Mammary epithelial cell (primary cell): Measurements from ENCODE around the gene LGALS1.

Experiments
- CTCF ChIP-seq, 2 donors: IDR thresholded peaks in 1 of 2; conservative IDR thresholded peaks in 1 of 2; 2 replicates each; pipeline ENCODE4 v1.5.1; 2011 to 2012; ENCODE audit warnings: inconsistent platforms in 2 of 2, low read length in 2 of 2, mild to moderate bottlenecking in 2 of 2, control low read depth in 1 of 2, low read depth in 1 of 2; ENCODE audit not compliant: insufficient read depth in 1 of 2; ENCODE audit errors: extremely low read depth in 1 of 2
- EZH2 ChIP-seq: IDR thresholded peaks from 2 replicates; pipeline ENCODE4 v1.6.1; 2012; ENCODE audit warnings: low read length, inconsistent platforms, borderline replicate concordance

GRCh38 chr22:37639771-37640590, 35.5 kb upstream of the LGALS1 start:
- TF ChIP-seq CTCF (conservative IDR thresholded peaks at IDR 0.05 in 1 of 2, IDR thresholded peaks at IDR 0.05 in 1 of 2; ENCODE audit: extremely low read depth in 1 of 2, insufficient read depth in 1 of 2, low read depth in 1 of 2, low read length in 2 of 2) (no peak), EZH2 (no peak)
